GM20000 (cell line): ENCODE data around the gene ZNF581.

ENCODE experiments used
- DNase-seq: peaks from one replicate; pipeline ENCODE4 v3.0.0; 2012; ENCODE audit warnings: low spot score
- CTCF ChIP-seq: IDR thresholded peaks from 2 replicates; pipeline ENCODE4 v1.5.1; 2012; ENCODE audit warnings: mild to moderate bottlenecking, control low read depth; ENCODE audit errors: extremely low read depth, missing control alignments

ZNF581 gene

GRCh38 chr19:55645512-55645881 is 2.0 kb downstream of the ZNF581 start:
- DNase-seq, result no peak
- no peak for TF ChIP-seq CTCF

- no peak for DNase-seq
- TF ChIP-seq CTCF, result no peak
Observed at GRCh38 chr19:55646889-55647731, 3.7 kb downstream of the ZNF581 start.

GRCh38 chr19:55647732-55648584 is 4.5 kb downstream of the ZNF581 start, which contains the start of gene CCDC106:
Gene CCDC106 (plus strand): TSS chr19:55648212. CDS start chr19:55649047, 835 bp downstream.
- peak; percentile 74 for DNase-seq
- no peak for TF ChIP-seq CTCF

- DNase-seq, result no peak
- no peak for TF ChIP-seq CTCF
Observed at GRCh38 chr19:55648585-55649267, 5.3 kb downstream of the ZNF581 start.

GRCh38 chr19:55649268-55650125 is 6.0 kb downstream of the ZNF581 start:
- TF ChIP-seq CTCF, result no peak
- DNase-seq, result no peak

- TF ChIP-seq CTCF, result no peak
Observed at GRCh38 chr19:55650126-55650557, 6.7 kb downstream of the ZNF581 start.

More at GRCh38 chr19:55650126-55650557, 6.7 kb downstream of the ZNF581 start:
- DNase-seq, result peak; percentile 65
